ENCODE data around the gene TCF3.

GRCh38 chr19:1661995-1662394, 9.6 kb upstream of the TCF3 start:
- no peak for TF ChIP-seq CTCF (IDR thresholded peaks at IDR 0.05; ENCODE audit: poor library complexity)
- no peak for TF ChIP-seq EZH2 (IDR thresholded peaks at IDR 0.05; ENCODE audit: borderline replicate concordance)
- no peak for TF ChIP-seq EZH2phosphoT487 (IDR thresholded peaks at IDR 0.05; ENCODE audit: low read depth, severe bottlenecking, unreplicated experiment)

All from hepatocyte (in vitro differentiated cells).